Measurements from ENCODE around the gene PKD2L1.
A peak's percentile ranks its signal among the peaks of the same experiment; 100 is the strongest.
"Not testable (repeated sequence)": the region's sequence is repeated elsewhere in the genome, so short reads cannot be mapped to it uniquely, and the experiment has no call there.

Gene PKD2L1

DNA sequence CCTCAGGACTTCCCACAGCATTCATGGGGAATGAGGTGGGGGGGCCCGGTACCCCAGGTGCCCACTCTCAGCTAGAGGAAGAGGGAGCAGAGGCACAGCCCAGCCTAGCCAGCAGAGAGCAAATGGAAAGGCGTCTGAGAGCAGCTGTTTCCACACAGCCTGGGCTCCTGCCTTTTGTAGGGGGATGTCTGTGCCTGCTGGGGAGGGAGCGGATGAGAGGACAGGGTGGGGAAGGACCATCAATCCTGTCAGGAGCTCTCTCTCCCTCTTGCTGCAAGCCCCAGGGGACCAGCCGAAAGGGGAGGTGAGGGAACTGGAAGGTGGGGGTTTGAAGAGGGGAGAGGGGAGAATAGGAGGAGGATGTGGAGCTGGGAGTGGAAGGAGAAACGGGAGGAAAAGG is at the start of gene PKD2L1:
Gene PKD2L1, minus strand, starts transcription at position 150 of the 400 bp plus-strand sequence. Its CDS starts 125 bp downstream, at position 25.
- DNase-seq (ENCODE audit: low spot score) = no peak
- TF ChIP-seq, protein P1, sequence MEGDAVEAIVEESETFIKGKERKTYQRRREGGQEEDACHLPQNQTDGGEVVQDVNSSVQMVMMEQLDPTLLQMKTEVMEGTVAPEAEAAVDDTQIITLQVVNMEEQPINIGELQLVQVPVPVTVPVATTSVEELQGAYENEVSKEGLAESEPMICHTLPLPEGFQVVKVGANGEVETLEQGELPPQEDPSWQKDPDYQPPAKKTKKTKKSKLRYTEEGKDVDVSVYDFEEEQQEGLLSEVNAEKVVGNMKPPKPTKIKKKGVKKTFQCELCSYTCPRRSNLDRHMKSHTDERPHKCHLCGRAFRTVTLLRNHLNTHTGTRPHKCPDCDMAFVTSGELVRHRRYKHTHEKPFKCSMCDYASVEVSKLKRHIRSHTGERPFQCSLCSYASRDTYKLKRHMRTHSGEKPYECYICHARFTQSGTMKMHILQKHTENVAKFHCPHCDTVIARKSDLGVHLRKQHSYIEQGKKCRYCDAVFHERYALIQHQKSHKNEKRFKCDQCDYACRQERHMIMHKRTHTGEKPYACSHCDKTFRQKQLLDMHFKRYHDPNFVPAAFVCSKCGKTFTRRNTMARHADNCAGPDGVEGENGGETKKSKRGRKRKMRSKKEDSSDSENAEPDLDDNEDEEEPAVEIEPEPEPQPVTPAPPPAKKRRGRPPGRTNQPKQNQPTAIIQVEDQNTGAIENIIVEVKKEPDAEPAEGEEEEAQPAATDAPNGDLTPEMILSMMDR (IDR thresholded peaks at IDR 0.05; ENCODE audit: extremely low read depth, missing control alignments) = no peak

DNA sequence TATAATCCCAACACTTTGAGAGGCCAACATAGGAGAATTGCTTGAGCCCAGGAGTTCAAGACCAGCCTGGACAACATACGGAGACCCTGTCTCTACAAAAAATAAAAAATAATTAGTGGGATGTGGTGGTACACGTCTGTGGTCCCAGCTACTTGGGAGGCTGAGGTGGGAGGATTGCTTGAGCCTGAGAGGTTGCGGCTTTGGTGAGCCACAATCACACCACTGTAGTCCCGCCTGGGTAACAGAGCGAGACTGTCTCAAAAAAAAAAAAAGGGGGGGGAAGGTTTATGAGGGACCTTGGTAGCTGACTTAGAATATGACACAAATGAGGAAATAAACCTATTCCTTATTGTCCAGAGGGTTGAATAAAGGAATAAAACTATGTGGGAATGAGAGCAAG is 47.8 kb upstream of the PKD2L1 start:
- DNase-seq (ENCODE audit: low spot score) = no peak
- TF ChIP-seq, protein P1 (IDR thresholded peaks at IDR 0.05; ENCODE audit: extremely low read depth, missing control alignments) = no peak

DNA sequence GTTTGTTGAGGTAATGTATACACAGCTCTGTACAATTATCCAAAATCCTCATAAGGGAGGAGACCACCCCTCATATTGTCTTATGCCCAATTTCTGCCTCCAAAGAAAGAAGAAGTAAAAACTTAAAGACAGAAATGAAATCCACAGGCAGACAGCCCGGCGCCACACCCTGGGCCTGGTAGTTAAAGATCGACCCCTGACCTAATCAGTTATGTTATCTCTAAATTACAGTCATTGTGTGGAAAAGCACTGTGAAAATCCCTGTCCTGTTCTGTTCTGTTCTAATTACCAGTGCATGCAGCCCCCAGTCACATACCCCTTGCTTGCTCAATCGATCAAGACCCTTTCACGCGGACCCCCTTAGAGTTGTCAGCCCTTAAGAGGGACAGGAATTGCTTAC is 46.6 kb upstream of the PKD2L1 start:
- not testable (repeated sequence) for DNase-seq (ENCODE audit: low spot score)

DNA sequence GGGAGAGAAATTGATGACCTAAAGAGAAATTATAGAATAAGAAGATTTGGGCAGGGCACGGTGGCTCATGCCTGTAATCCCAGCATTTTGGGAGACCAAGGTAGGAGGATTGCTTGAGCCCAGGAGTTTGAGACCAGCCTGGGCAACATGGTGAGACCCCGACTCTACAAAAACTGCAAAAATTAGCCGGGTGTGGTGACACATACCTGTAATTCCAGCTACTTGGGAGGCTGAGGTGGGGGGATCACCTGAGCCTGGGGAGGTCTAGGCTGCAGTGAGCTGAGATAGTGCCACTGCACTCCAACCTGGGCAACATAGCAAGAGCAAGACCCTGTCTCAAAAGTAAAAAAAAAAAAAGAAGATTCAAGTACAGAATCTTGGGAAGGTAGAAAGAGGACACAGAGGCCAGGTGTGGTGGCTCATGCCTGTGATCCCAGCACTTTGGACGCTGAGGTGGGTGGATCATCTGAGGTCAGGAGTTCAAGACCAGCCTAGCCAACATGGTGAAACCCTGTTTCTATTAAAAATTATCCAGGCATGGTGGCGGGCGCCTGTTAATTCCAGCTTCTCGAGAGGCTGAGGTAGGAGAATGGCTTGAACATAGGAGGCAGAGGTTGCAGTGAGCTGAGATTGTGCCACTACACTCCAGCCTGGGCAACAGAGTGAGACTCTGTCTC is 44.8 kb upstream of the PKD2L1 start:
- not testable (repeated sequence) for DNase-seq (ENCODE audit: low spot score)

DNA sequence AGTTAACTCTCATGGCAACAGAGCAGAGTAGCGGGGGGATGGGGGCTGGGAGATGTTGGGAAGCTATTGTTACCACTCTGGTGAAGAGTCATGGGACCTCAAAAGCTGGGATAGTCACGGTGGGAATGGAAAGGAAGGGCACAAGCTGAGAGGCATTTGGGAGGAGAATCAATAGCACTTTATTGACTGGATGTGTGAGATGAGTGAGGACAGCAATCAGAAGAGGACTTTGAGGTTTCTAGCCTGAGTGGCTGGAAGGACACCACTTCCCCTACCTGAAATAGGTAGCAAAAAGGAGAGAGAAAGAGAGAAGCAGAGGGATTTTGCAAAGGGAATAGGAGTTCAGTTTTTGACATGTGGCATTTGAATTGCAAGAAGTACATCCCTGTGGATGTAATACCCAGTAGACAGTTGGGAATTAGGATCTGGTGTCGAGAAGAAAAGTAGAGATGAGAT is 44.2 kb upstream of the PKD2L1 start:
- DNase-seq (ENCODE audit: low spot score) = no peak
- TF ChIP-seq, protein P1 (IDR thresholded peaks at IDR 0.05; ENCODE audit: extremely low read depth, missing control alignments) = no peak

DNA sequence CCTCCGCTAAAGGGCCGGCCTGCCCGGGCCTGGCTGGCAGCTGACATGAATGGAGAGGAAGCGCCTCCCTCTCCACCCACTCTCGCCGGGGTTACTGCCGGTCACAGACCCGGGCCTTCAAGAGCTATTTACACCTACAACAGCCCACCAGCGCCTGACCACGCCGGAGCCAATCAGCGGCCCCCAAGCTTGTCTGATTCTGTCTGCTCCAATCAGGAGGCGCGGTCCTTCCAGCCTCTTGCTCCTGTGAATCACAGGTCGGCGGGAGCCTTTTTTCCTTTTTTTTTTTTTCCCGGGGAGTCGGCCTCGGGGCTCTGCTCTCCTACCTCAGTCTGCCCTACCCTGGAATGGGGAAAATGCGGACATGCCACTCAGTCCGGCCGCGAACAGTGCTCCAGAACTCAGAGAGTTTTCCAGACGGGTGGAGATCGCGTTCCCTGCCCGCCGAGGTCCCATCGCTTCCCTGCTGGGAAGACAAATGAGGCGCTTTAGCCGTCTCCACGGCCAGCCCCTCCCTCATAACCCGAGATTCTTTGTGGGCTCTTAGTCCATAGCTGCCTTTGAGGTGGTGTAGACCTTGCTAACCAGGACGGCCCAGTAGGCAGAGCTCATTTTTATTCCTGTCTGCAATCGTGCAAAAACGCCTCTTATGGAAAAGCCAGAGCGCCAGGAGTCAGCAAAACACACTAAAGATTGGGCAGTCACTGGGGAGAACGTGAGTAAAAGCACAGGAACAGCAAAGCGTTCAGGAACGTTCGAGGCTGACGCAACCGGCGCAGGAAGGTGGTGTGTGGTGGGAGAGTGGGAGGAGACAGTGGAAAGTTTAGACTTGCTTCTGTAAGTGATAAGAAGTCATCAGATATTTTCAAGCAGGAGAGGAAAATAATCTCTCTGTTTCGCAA is 43.5 kb upstream of the PKD2L1 start:
- TF ChIP-seq, protein P1 (IDR thresholded peaks at IDR 0.05; ENCODE audit: extremely low read depth, missing control alignments) = no peak

DNA sequence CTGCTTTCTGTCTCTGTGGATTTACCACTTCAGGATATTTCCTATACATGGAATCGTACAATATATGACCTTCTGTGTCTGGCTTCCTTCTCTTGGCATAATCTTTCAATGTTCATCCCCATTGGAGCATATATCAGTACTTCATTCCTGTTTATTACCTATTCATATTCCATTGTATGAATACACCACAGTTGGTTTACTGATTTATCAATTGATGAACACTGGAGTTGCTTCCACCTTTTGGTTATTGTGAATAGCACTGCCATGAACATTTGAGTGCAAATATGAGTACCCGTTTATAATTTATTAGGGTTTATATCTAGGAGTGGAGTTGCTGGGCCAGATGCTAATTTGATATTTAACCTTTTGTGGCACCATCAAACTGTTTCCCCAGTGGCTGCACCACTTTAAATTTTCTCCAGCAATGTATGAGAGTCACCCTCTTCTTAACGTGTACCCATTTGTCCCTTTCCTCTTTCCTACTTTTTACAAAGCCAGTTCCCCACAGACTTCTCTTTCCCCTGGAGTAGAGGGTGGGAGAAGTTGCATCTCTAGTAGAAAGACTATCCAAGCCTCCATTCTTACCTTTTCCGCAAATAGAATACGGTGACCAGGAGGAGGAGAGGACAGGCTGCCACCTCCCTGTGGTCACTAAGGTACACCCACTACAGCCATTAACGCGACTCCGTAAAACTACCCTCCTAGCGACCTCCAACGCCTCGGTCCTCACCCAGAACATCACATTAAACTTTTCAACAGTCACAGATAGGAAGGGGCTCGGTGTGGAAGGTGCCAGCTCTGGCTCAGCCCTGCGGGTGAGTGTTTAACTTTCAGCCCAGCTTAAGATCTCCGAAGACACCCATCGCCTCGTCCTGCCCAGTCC is 42.6 kb upstream of the PKD2L1 start:
- TF ChIP-seq, protein P1 (IDR thresholded peaks at IDR 0.05; ENCODE audit: extremely low read depth, missing control alignments) = no peak
- DNase-seq (ENCODE audit: low spot score) = no peak

More for the DNA sequence above, 43.5 kb upstream of the PKD2L1 start:
- peak; percentile 89 for DNase-seq (ENCODE audit: low spot score)
